Prostate gland (tissue), 2 donors: Measurements from ENCODE around the gene ORC2. TPM values are rescaled to one million over a fixed set of nuclear protein-coding genes. Genes with fewer than 3 reads are reported as not detected.

Experiments used
- DNase-seq: peaks from one replicate; pipeline ENCODE4 v3.0.0-alpha.2; 2019; ENCODE audit warnings: low spot score
- H3K27ac ChIP-seq, 2 donors: fragments of 200-600 bp; sonication (generic); 2 replicates each; pipeline ENCODE4 v1.5.1; 2017 to 2019
- H3K27me3 ChIP-seq: fragments of 200-600 bp; sonication (generic); replicated peaks from 2 replicates; pipeline ENCODE4 v1.5.1; 2019; ENCODE audit not compliant: insufficient read depth
- H3K36me3 ChIP-seq, 2 donors: fragments of 200-600 bp; sonication (generic); 1 replicate in 1 of 2; 2 replicates in 1 of 2; pipeline versions ENCODE4 v1.5.1 to v1.8.1; 2017 to 2019
- H3K4me1 ChIP-seq: fragments of 200-600 bp; sonication (generic); replicated peaks from 2 replicates; pipeline ENCODE4 v1.5.1; 2019
- H3K4me3 ChIP-seq, 2 donors: fragments of 200-600 bp; sonication (generic); 2 replicates each; pipeline ENCODE4 v1.5.1; 2017 to 2019
- H3K9me3 ChIP-seq: fragments of 200-600 bp; sonication (generic); 2 replicates; pipeline ENCODE4 v1.5.1; 2017
- CTCF ChIP-seq, 4 experiments: fragments of 200-600 bp in 2 of 4; fragments of 450-650 bp in 2 of 4; sonication (generic) in 2 of 4; IDR thresholded peaks; 1 replicate in 3 of 4; 2 replicates in 1 of 4; pipeline ENCODE4 v1.5.1; 2016 to 2019; ENCODE audit warnings: antibody characterized with exemption in 4 of 4, mild to moderate bottlenecking in 2 of 4, moderate library complexity in 2 of 4
- POLR2A ChIP-seq: fragments of 450-650 bp; IDR thresholded peaks from one replicate; pipeline ENCODE4 v1.6.1; 2016; ENCODE audit warnings: antibody characterized with exemption, mild to moderate bottlenecking
- POLR2AphosphoS5 ChIP-seq: sonication (generic); formaldehyde crosslinking; IDR thresholded peaks from one replicate; pipeline ENCODE4 v1.6.1; 2017; ENCODE audit warnings: antibody characterized with exemption
- WGBS: methylation state at CpG from one replicate; pipeline ENCODE4 v1.1.5; 2018; 5-methylcytosine and 5-hydroxymethylcytosine counted together
- intact Hi-C: fragments of 100-400 bp; cut with DNase I; formaldehyde crosslinking; loops from one replicate; pipeline ENCODE4 v1.14.2; 2022
- total RNA-seq, 2 donors: library from RNA; depleted of rRNA; stranded (reverse); fragments of >200 nt; gene quantifications; one replicate each; pipeline ENCODE4 v1.1.0, GENCODE V29; 2016

The ORC2 gene
- total RNA-seq, 2 donors from 2014 or later = 21.9 to 32.1 TPM

GRCh38 chr2:200864176-200865034, 99.1 kb downstream of the ORC2 start, which contains the start of gene CLK1:
CLK1 (minus strand) TSS chr2:200864658; CDS start chr2:200861862, 2,796 bp downstream.
- DNase-seq = peak; percentile 95
- peaks cover 0 to 2% of the 10 kb centered on the region in 2 donors for H3K36me3 ChIP-seq

GRCh38 chr2:200863782-200864175, 99.7 kb downstream of the ORC2 start:
- Histone ChIP-seq H3K4me1 (peaks cover 5% of the 10 kb centered on the region), H3K4me3 (peak overlapping the region; percentile 87 to 90), H3K9me3 (no peaks in the 10 kb centered on the region), H3K27me3 (no peaks in the 10 kb centered on the region), H3K27ac (peak overlapping the region; percentile 100), H3K36me3 (peaks cover 2 to 4% of the 10 kb centered on the region in 2 donors)
- WGBS = under 1% methylated on average over 19 of the region's 19 CpGs
- intact Hi-C loops = loop anchor here (2.0 kb wide), 1 partner anchor 53 kb away; the partner anchor contains the start of gene BZW1
- DNase-seq = no peak
- TF ChIP-seq CTCF (IDR thresholded peaks at IDR 0.05) = no peak
- TF ChIP-seq POLR2AphosphoS5 = no peak
- TF ChIP-seq POLR2A = no peak

More at GRCh38 chr2:200864176-200865034, 99.1 kb downstream of the ORC2 start, which contains the start of gene CLK1:
- TF ChIP-seq POLR2AphosphoS5 = peak; percentile 100
- peak in 1 of 4 experiments; percentile 5 for TF ChIP-seq CTCF (IDR thresholded peaks at IDR 0.05)
- TF ChIP-seq POLR2A = peak; percentile 99
- WGBS = under 1% methylated on average over 89 of the region's 89 CpGs
- intact Hi-C loops = loop anchor here (2.0 kb wide), 1 partner anchor 54 kb away; the partner anchor contains the start of gene BZW1
- Histone ChIP-seq H3K4me3 (peak within 1 kb of the TSS; percentile 87 to 90), H3K9me3 (no peaks in the 10 kb centered on the region), H3K4me1 (peaks cover 4% of the 10 kb centered on the region), H3K27ac (peak within 1 kb of the TSS; percentile 100), H3K27me3 (no peaks in the 10 kb centered on the region)

GRCh38 chr2:200862532-200863000, 100.9 kb downstream of the ORC2 start:
- 0% methylated on average over 13 of the region's 13 CpGs for WGBS
- Histone ChIP-seq H3K4me3 (peak overlapping the region; percentile 87 to 90), H3K27ac (peak overlapping the region; percentile 100), H3K4me1 (peaks cover 5% of the 10 kb centered on the region), H3K9me3 (no peaks in the 10 kb centered on the region), H3K36me3 (peaks cover 2 to 8% of the 10 kb centered on the region in 2 donors), H3K27me3 (no peaks in the 10 kb centered on the region)
- no peak for TF ChIP-seq CTCF (IDR thresholded peaks at IDR 0.05)
- peak; percentile 81 for TF ChIP-seq POLR2A
- TF ChIP-seq POLR2AphosphoS5 = peak; percentile 91
- intact Hi-C loops = no loop called here
- peak; percentile 55 for DNase-seq

GRCh38 chr2:200861617-200862155, 101.8 kb downstream of the ORC2 start:
- no peaks in the 10 kb centered on the region for H3K27me3 ChIP-seq
- intact Hi-C loops = no loop called here
- peaks cover 2 to 15% of the 10 kb centered on the region in 2 donors for H3K36me3 ChIP-seq
- no peaks in the 10 kb centered on the region for H3K9me3 ChIP-seq
- H3K4me1 ChIP-seq = peaks cover 5% of the 10 kb centered on the region
- peak overlapping the region; percentile 100 for H3K27ac ChIP-seq
- 3% methylated on average over 4 of the region's 4 CpGs for WGBS
- no peak for DNase-seq
- TF ChIP-seq POLR2A (no peak), POLR2AphosphoS5 (no peak), CTCF (IDR thresholded peaks at IDR 0.05) (no peak)
- H3K4me3 ChIP-seq = peak overlapping the region; percentile 87 to 90
